Ovary (tissue), 9 donors: ENCODE results near the gene TLE2. TPM values are rescaled to one million over a fixed set of nuclear protein-coding genes. Genes with fewer than 3 reads are reported as not detected.
"Not testable (repeated sequence)": the region's sequence is repeated elsewhere in the genome, so short reads cannot be mapped to it uniquely, and the experiment has no call there.

ENCODE experiments used
- DNase-seq, 5 donors: peaks; one replicate each; pipeline ENCODE4 v3.0.0-alpha.2; 2019 to 2020
- H3K27ac ChIP-seq, 2 donors: fragments of 200-600 bp; one replicate each; pipeline versions ENCODE4 v1.5.1 to v1.8.0; 2019 to 2022
- H3K27me3 ChIP-seq: fragments of 200-600 bp; one replicate; pipeline ENCODE4 v1.8.0; 2022
- H3K36me3 ChIP-seq: fragments of 200-600 bp; sonication (generic); one replicate; pipeline ENCODE4 v1.5.1; 2019
- H3K4me1 ChIP-seq: one replicate; pipeline ENCODE4 v1.8.1; 2013; ENCODE audit warnings: mild to moderate bottlenecking, moderate library complexity; ENCODE audit not compliant: insufficient read depth
- H3K4me3 ChIP-seq: fragments of 200-600 bp; sonication (generic); one replicate; pipeline ENCODE4 v1.5.1; 2017
- H3K9me3 ChIP-seq, 2 donors: fragments of 200-600 bp in 1 of 2; sonication (generic) in 1 of 2; one replicate each; pipeline versions ENCODE4 v1.5.1 to v1.8.1; 2013 to 2019; ENCODE audit warnings: mild to moderate bottlenecking in 1 of 2, moderate library complexity in 1 of 2
- CTCF ChIP-seq, 3 donors: fragments of 450-650 bp in 2 of 3; fragments of 200-600 bp in 1 of 3; IDR thresholded peaks; one replicate each; pipeline versions ENCODE4 v1.5.1 to v1.8.0; 2016 to 2022; ENCODE audit warnings: antibody characterized with exemption in 3 of 3, mild to moderate bottlenecking in 1 of 3
- EP300 ChIP-seq: sonication (generic); formaldehyde crosslinking; IDR thresholded peaks from one replicate; pipeline ENCODE4 v1.6.1; 2017; ENCODE audit warnings: antibody characterized with exemption
- POLR2A ChIP-seq: fragments of 450-650 bp; IDR thresholded peaks from one replicate; pipeline ENCODE4 v1.6.1; 2017; ENCODE audit warnings: antibody characterized with exemption, mild to moderate bottlenecking, moderate library complexity
- WGBS, 3 donors: extraction: QIAGEN DNeasy Blood & Tissue Kit in 1 of 3; methylation state at CpG; one replicate each; pipeline versions ENCODE4 v1.1.5 to v1.1.7; 2013 to 2017; 5-methylcytosine and 5-hydroxymethylcytosine counted together
- intact Hi-C, 4 donors: fragments of 100-400 bp; cut with DNase I; formaldehyde crosslinking; loops; one replicate each; pipeline versions ENCODE4 v1.11.0 to v1.15.1; 2022 to 2023
- polyA plus RNA-seq, 2 donors: library from polyadenylated mRNA; stranded (reverse); fragments of 200-250 nt in 1 of 2; fragments of 350-450 nt in 1 of 2; fragmentation: Illumina TruSeq in 1 of 2; extraction: RNeasy Lipid Tissue Mini Kit (QIAGEN cat#74804) in 1 of 2; gene quantifications; one replicate each; pipeline ENCODE4 v1.2.3, GENCODE V29; 2013 to 2014
- total RNA-seq, 7 donors: library from RNA; depleted of rRNA in 2 of 7; stranded (reverse); fragments of >200 nt in 2 of 7; fragmentation: NEBNext Ultra II Directional in 3 of 7; extraction: Animal tissue kit (Norgen Biotek cat#: 25700) in 3 of 7; gene quantifications; one replicate each; pipeline versions ENCODE4 v1.1.0 to v1.2.4, GENCODE V29; 2016 to 2023
- donor health status: DM: no; HTN: no; CAD: no; lungs with moderate emphysema.
- donor health status: DM: no; HTN: no; CAD: no.
- donor health status: Bipolar disorder and iron deficiency.
- donor health status: DM: yes; HTN: yes; CAD: no.
- donor health status: DM: no; HTN: no; CAD: no.
- donor health status: DM: yes; HTN: yes; CAD: no.

Gene TLE2
- total and polyA plus RNA-seq, 9 donors: 15.1 to 43.9 (median 35.0) TPM

GRCh38 chr19:2997720-2998119 lies 31.4 kb downstream of the TLE2 start:
- Histone ChIP-seq H3K27ac (no peak overlapping the region), H3K9me3 (no peaks in the 10 kb centered on the region), H3K4me3 (no peak overlapping the region), H3K4me1 (no peaks in the 10 kb centered on the region), H3K27me3 (no peaks in the 10 kb centered on the region), H3K36me3 (no peaks in the 10 kb centered on the region)
- WGBS, 3 donors: 79 to 84% (median 81%) methylated on average over 13 of the region's 13 CpGs
- TF ChIP-seq POLR2A: no peak
- no peak for TF ChIP-seq EP300
- TF ChIP-seq CTCF (IDR thresholded peaks at IDR 0.05): no peak
- intact Hi-C loops: no loop called here
- no peak for DNase-seq

- 74 to 80% (median 78%) methylated on average over 15 of the region's 15 CpGs for WGBS, 3 donors
- Histone ChIP-seq H3K4me1 (no peaks in the 10 kb centered on the region), H3K9me3 (no peaks in the 10 kb centered on the region), H3K27ac (no peak overlapping the region), H3K27me3 (no peaks in the 10 kb centered on the region), H3K36me3 (no peaks in the 10 kb centered on the region), H3K4me3 (no peak overlapping the region)
- TF ChIP-seq CTCF (IDR thresholded peaks at IDR 0.05) (no peak), POLR2A (no peak)
- DNase-seq: no peak
- intact Hi-C loops: no loop called here
Measured at GRCh38 chr19:2994588-2995131, 34.4 kb downstream of the TLE2 start.

- Histone ChIP-seq H3K36me3 (no peaks in the 10 kb centered on the region), H3K27ac (no peak overlapping the region), H3K4me3 (no peak overlapping the region), H3K27me3 (no peaks in the 10 kb centered on the region), H3K4me1 (no peaks in the 10 kb centered on the region), H3K9me3 (no peaks in the 10 kb centered on the region)
- intact Hi-C loops: no loop called here
- no peak for DNase-seq
- TF ChIP-seq CTCF (IDR thresholded peaks at IDR 0.05) (no peak), POLR2A (no peak), EP300 (no peak)
- 61 to 79% (median 63%) methylated on average over 9 of the region's 9 CpGs for WGBS, 3 donors
Measured at GRCh38 chr19:2993579-2993978, 35.5 kb downstream of the TLE2 start.

GRCh38 chr19:2992958-2993357 lies 36.1 kb downstream of the TLE2 start:
- Histone ChIP-seq H3K36me3 (no peaks in the 10 kb centered on the region), H3K4me1 (no peaks in the 10 kb centered on the region), H3K9me3 (no peaks in the 10 kb centered on the region), H3K27ac (no peak overlapping the region), H3K4me3 (no peak overlapping the region), H3K27me3 (no peaks in the 10 kb centered on the region)
- WGBS, 3 donors: 67 to 79% (median 70%) methylated on average over 14 of the region's 14 CpGs
- intact Hi-C loops: no loop called here
- no peak for DNase-seq
- TF ChIP-seq POLR2A: no peak
- TF ChIP-seq EP300: no peak
- no peak for TF ChIP-seq CTCF (IDR thresholded peaks at IDR 0.05)

DNA sequence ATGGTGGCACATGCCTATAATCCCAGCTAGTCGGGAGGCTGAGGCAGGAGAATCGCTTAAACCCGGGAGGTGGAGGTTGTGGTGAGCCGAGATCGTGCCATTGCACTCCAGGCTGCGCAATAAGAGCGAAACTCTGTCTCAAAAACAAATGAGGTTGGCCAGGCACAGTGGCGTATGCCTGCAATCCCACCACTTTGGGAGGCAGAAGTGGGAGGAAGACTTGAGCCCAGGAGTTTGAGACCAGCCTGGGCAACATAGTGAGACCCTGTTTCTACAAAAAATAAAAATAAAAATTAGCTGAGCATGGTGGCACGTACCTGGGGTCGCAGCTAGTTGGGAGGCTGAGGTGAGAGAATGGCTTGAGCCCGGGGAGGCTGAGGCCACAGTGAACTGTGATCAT lies 36.7 kb downstream of the TLE2 start:
- H3K4me3 ChIP-seq, intact Hi-C loops, DNase-seq, H3K4me1 ChIP-seq, H3K36me3 ChIP-seq, H3K9me3 ChIP-seq, H3K27ac ChIP-seq, H3K27me3 ChIP-seq: not testable (repeated sequence)
- 89 to 92% (median 92%) methylated on average over 11 of the region's 11 CpGs for WGBS, 3 donors
